ENCODE results near the gene CDKAL1.
A peak's percentile ranks its signal among the peaks of the same experiment; 100 is the strongest.

CDKAL1 gene

GRCh38 chr6:20684474-20684873 lies 150.2 kb downstream of the CDKAL1 start:
- DNase-seq: no peak

DNA sequence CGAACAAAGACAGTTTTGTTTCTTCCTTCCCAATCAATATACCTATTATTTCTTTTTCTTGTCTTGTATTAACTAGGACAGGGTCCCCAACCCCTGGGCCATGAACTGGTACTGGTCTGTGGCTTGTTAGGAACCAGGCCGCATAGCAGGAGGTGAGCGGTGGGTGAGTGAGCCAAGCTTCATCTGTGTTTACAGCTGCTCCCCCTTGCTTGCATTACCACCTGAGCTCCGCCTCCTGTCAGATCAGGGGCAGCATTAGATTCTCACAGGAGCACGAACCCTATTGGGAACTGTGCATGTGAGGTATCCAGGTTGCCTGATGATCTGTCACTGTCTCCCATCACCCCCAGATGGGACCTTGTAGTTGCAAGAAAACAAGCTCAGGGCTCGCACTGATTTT lies 151.9 kb downstream of the CDKAL1 start:
- peak; percentile 36 for DNase-seq

- DNase-seq: no peak
These were observed 153.2 kb downstream of the CDKAL1 start for GRCh38 chr6:20687494-20687893.

DNA sequence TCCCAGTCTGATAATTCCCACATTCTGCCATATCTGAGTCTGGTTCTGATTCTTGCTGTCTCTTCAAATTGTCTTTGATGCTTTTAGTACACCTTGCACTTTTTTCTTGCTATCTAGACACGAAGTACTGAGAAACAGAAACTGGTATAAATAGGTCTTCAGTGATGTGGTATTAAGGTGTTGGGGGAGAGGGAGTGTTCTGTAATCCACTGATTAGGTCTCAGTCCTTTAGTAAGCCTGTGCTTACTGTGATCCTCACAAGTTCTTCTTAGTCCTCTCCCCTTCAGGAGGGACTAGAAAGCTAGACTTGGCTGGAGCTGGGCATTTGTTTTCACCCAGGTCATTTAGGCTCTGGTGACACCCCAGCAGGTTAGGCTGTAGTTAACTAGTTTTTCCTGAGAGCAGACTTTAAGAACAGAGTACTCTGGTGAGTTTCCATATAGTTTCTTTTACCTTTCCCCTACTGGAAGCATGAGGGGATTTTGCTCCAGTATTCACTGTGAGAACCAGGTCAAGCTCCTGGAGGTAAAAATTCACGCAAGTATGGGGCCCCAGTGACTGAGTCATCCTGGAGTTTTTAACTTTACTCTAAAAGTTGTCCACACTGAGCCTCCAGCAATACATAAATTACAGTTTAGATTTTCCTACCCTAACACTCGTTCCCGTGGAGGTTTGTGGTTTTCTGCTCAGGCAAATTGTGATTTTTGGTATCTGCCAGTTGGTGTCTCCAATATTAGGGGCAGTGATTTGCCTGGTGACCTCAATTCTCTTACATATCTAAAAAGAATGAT lies 154.6 kb downstream of the CDKAL1 start:
- no peak for DNase-seq

GRCh38 chr6:20691185-20691584 lies 156.9 kb downstream of the CDKAL1 start:
- DNase-seq: peak; percentile 62

DNA sequence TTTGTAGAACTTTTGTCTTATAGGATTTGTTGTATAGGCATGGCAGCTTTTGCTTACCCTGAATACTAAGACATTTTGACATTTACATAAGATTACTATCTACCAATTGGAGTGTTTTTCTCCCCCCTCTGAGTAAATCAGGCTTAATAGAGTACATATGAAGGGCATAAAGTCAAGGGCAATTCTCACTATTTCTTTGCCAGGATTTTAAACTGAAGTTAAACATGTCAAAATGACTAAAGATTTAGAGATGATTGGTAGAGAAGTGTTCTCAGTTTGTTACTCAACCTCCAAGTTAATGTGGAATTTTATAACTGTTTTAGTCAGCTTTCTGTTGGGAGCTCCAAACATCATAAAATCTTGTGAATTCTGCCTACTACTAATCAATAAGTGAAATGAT lies 157.8 kb downstream of the CDKAL1 start:
- no peak for DNase-seq

DNA sequence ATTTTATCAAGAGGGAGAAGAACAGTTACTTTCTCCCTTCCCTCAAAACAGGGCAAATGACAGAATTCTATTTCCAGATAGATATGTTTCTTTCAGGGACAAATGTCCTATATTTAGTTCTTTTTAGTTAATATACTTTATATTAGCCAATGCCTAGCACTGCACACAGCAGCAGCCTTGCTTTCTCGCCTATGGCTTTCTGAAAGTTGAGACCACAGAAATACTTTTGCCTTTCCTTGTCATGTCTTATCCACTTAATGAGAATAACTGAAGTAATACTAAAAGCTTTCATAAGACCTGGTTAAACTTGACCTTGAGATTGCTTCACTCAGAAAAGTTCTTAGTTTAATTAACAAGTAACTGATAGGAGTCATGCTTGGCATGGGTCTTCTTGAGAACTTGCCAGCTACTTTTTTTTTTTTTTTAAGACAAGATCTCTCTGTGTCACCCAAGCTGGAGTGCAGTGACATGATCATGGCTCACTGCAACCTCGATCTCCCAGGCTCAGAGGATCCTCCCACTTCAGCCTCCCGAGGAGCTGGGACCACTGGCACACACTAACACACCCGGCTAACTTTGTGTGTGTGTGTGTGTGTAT lies 159.3 kb downstream of the CDKAL1 start:
- DNase-seq: no peak

DNA sequence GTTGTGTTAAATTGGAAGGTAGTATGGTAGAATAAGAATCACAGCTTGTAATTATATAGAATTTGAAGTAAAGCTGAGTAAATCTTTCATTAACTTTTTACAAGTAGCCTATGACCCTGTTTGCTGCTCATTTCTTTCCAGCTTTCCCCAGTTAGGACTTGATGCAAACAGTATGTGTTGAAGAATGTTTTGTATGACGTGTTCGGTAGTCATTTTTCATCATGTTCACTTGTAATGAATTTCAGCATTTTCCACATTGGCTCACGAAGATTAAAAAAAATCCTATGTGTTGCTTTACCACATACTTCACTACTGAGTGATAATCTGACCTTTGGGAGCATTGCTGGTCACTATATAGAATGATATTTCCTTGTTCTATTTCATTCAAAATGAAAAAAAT lies 162.4 kb downstream of the CDKAL1 start:
- DNase-seq: no peak

GRCh38 chr6:20698675-20699074 lies 164.4 kb downstream of the CDKAL1 start:
- DNase-seq: no peak

DNA sequence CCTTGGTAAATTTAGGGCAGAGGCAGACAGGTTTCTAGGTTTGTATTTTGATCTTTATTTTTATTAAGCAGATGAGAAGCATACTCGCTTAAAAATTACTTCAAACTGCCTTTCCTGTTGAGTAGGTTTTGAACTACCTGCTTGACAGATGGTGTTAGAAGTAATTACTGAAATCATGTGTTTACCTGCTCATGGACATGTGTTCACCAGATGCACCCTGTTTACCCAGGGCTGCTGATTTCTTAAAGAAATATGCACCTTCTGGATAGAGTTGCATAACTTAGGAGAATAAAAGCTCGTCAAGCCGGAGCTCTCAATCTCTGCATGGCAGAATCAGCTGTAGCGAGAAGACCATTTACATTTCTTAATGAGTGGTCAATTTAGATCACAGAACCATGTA lies 165.1 kb downstream of the CDKAL1 start:
- peak; percentile 16 for DNase-seq

DNA sequence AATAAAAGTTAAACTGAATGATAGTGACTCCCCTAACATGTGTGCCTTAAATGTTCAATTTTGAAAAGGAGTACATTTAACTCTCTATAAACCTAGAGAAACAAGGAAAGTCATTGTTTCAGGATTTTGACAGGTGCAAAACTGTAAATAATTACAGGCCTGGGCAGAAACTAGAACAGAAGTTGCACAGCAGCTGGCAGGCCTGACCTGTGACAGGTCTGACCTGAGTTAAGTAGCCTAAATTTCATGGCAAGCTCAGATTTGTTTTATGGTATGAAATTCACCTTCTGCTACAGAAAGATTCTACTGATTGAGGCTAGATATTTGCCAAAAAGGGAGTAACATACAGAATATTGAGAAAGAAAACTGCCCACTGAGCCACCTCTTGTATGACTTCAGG lies 166.1 kb downstream of the CDKAL1 start:
- DNase-seq: peak; percentile 55

DNA sequence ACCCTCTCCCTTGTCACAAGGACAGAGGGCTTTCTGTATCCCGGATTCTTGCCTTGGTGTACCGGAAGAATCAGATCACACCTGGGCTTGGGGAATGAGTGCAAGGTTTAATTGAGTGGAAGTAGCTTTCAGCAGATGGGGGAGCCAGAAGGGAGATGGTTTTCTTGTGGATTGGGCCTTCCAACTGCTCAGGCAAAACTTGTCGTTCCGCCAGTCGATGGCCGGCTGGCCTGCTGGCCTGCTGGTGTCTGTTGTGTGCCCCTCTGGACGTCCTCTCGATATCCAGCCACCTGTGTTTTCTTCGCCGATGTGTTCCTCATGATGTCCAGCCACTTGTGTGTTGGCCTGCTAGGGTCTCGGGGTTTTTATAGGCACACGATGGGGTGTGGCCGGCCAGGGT lies 168.1 kb downstream of the CDKAL1 start:
- no peak for DNase-seq

DNA sequence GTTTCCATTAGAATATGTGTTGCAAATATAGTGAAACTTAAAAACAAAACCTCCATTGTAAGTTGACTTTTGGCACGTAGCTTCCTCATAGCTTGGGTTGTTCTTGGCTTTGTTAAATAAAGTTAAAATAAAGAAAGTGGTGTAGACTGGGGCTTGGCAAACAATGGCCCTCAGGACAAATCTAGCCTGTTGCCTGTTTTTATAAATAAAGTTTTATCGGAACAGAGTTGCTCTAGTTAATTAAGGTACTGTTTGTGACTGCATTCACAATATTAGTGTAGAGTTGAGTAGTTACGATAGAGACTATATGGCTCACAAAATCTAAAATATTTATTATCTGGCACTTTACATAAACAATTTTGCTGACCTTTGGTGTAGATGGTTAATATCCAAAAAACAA lies 168.8 kb downstream of the CDKAL1 start:
- no peak for DNase-seq

- no peak for DNase-seq
These were observed 170.2 kb downstream of the CDKAL1 start for GRCh38 chr6:20704325-20705025.

DNA sequence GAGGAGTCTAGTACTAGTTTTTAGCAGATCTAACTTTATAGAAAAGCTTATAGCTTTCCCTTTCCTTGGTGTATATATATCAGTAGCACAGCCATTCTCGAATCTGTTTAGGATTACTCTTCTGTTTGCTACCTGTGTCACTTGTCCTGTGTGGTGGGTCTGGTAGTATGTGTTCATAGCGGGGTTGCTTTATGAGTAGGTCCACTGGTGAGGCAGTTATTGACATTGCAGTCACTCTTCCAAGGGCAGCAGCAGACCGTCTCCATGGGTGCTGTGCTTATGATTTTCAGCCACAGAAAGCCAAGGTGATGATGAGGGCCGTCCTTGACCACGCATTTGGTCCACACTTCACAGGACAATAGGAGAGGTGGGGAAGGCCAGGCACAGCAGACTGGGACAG lies 171.5 kb downstream of the CDKAL1 start:
- peak; percentile 66 for DNase-seq

DNA sequence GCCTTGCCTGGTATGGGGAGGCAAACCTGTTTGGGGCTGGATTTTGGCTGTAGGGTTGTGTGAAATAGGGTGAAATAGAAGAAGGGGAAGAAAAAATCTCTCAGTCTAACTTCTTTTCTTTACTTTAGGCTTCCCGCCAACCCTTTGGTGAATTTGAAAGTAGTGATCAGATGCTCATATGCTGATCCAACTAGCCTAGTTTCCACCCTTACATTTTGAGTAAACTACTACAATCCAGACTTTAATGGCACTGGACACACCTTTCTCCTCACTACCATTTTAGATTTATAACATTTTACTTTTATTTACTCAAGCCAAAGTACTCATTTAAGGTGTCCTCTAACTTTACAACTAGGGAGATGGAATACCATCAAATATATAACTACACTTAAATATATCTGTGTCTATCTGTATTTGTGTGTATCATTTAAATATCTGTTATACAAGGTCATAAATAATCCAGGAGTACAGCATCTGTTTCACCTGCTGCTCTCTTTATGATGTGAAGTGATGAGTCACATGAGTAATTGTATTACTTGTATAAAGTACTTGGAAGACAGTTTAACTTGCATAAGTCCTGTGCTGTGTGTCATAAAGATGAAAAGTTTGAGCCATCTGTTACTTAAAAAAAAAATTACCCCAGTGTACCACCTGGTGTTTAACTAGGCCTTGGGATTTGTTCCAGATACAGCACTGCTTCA lies 172.1 kb downstream of the CDKAL1 start:
- peak; percentile 75 for DNase-seq

DNA sequence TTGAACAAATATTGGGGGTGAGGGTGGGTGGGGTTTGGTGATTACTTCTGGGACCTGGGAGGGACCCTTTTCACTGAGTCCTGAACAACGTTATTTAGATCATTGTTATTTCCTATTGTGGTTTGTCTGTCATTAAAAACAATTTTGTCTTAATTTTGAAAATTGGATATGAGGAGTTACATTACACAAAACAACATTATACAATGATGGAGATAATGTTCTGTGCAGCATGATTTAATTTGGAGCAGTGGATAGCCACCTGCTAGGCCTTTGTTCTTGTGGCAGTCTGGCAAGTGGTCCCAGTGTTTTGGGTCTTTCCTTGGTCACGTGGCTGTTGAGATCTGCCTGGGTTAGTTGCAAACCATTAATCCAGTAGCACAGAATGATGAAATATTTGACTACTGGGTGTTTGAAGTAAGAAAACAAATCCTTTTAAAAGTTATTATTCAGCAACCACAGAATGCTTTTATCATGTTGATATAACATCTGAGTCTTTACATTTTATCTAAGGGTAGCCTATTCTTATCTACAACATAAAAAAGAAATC lies 172.8 kb downstream of the CDKAL1 start:
- peak; percentile 75 for DNase-seq

DNA sequence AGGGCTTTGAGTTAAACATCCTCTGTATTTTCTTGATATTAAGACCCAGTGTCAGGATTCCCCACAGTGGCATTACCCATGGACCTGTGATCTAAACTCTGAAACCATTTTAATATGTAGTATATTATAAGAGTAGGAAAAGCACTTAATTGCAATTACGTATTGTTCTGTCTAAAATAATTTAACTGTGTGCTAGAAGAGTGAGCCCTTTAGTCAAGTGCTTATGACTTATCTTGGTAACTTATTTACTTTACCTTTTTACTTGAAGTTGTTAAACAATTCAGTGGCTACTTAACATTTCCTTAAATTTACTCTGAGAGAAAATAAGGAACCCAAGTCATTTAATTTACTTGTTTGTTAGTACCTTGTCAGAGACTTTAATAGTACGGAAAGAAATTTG lies 173.6 kb downstream of the CDKAL1 start:
- no peak for DNase-seq

- no peak for DNase-seq
These were observed 174.3 kb downstream of the CDKAL1 start for GRCh38 chr6:20708367-20709124.

GRCh38 chr6:20709451-20709850 lies 175.2 kb downstream of the CDKAL1 start:
- DNase-seq: no peak

DNA sequence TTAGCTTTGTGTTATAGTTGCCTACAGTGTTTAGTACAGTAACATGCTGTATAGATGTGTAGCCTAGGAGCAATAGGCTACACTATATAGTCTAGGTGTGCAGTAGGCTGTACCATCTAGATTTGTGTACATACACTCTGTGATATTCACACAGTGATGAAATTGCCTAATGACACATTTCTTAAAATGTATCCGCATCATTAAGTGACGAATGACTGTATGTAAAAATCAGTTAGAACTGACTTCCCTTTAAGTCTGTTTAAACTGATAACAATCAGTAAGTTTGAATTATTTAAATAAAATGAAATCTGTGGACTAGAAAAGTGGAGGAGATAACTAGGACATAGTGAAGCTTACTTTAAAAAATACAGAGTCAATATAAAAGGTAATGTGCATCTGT lies 176.1 kb downstream of the CDKAL1 start:
- no peak for DNase-seq

DNA sequence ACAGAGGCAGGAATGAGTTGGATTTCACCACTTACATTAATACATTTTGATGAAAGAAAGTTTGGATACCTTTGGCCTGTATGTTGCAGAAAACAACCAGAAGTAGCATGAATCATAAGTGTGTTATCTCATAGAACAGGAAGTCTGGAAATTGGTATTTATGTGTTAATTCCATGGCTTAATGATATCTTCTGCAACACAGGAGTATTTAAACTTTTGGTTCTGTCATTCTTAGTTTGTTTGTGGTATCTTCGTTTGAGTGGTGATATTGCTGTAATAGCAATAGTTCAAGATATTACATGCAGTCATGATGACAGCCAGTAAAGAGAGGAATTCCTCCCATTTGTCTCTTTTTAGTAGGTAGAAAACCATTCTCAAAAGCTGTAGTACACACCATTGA lies 177.3 kb downstream of the CDKAL1 start:
- DNase-seq: no peak
